ENCODE results near the gene CDH23. TPM values are rescaled to one million over a fixed set of nuclear protein-coding genes. Genes with fewer than 3 reads are reported as not detected.

The CDH23 gene
- total and polyA plus RNA-seq, 10 of the 15 experiments (the other 5 are each of a cell fraction or from before 2014, with no cell fraction given) = 0.09 to 0.40 (median 0.15) TPM; not detected in 1

- TF ChIP-seq, protein P1, sequence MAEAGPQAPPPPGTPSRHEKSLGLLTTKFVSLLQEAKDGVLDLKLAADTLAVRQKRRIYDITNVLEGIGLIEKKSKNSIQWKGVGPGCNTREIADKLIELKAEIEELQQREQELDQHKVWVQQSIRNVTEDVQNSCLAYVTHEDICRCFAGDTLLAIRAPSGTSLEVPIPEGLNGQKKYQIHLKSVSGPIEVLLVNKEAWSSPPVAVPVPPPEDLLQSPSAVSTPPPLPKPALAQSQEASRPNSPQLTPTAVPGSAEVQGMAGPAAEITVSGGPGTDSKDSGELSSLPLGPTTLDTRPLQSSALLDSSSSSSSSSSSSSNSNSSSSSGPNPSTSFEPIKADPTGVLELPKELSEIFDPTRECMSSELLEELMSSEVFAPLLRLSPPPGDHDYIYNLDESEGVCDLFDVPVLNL (IDR thresholded peaks at IDR 0.05; ENCODE audit: low read depth, low read length) = no peak
- TF ChIP-seq SMARCA5 (IDR thresholded peaks at IDR 0.05) = no peak
- TF ChIP-seq MTA3 (IDR thresholded peaks at IDR 0.05; ENCODE audit: borderline replicate concordance, low read length) = no peak
- no peak for TF ChIP-seq HDAC2 (IDR thresholded peaks at IDR 0.05)
- TF ChIP-seq, protein P2, sequence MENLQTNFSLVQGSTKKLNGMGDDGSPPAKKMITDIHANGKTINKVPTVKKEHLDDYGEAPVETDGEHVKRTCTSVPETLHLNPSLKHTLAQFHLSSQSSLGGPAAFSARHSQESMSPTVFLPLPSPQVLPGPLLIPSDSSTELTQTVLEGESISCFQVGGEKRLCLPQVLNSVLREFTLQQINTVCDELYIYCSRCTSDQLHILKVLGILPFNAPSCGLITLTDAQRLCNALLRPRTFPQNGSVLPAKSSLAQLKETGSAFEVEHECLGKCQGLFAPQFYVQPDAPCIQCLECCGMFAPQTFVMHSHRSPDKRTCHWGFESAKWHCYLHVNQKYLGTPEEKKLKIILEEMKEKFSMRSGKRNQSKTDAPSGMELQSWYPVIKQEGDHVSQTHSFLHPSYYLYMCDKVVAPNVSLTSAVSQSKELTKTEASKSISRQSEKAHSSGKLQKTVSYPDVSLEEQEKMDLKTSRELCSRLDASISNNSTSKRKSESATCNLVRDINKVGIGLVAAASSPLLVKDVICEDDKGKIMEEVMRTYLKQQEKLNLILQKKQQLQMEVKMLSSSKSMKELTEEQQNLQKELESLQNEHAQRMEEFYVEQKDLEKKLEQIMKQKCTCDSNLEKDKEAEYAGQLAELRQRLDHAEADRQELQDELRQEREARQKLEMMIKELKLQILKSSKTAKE (IDR thresholded peaks at IDR 0.05; ENCODE audit: low read depth, poor library complexity, severe bottlenecking) = no peak
- TF ChIP-seq SREBF1 (IDR thresholded peaks at IDR 0.05; ENCODE audit: low read length) = no peak
- no peak for TF ChIP-seq RELA (IDR thresholded peaks at IDR 0.05; ENCODE audit: borderline replicate concordance, partially characterized antibody)
- no peak for TF ChIP-seq ZNF687 (IDR thresholded peaks at IDR 0.05)
- no peak for TF ChIP-seq ZNF384 (IDR thresholded peaks at IDR 0.05; ENCODE audit: borderline replicate concordance, low read depth, low read length)
- TF ChIP-seq, protein P3, sequence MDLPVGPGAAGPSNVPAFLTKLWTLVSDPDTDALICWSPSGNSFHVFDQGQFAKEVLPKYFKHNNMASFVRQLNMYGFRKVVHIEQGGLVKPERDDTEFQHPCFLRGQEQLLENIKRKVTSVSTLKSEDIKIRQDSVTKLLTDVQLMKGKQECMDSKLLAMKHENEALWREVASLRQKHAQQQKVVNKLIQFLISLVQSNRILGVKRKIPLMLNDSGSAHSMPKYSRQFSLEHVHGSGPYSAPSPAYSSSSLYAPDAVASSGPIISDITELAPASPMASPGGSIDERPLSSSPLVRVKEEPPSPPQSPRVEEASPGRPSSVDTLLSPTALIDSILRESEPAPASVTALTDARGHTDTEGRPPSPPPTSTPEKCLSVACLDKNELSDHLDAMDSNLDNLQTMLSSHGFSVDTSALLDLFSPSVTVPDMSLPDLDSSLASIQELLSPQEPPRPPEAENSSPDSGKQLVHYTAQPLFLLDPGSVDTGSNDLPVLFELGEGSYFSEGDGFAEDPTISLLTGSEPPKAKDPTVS (IDR thresholded peaks at IDR 0.05; ENCODE audit: low read depth, low read length) = no peak
- no peak for TF ChIP-seq SUPT20H (IDR thresholded peaks at IDR 0.05; ENCODE audit: borderline replicate concordance, control insufficient read depth, low read depth, low read length)
- no peak for TF ChIP-seq CUX1 (IDR thresholded peaks at IDR 0.05; ENCODE audit: insufficient replicate concordance, low read depth, low read length)
- peak; percentile 67 for TF ChIP-seq NR2F1 (conservative IDR thresholded peaks at IDR 0.05)
Measured at GRCh38 chr10:71696628-71697326, 300.1 kb downstream of the CDH23 start (continued).

All from GM12878 (cell line).